ENCODE data around the gene NHLRC2. TPM values are rescaled to one million over a fixed set of nuclear protein-coding genes. Genes with fewer than 3 reads are reported as not detected.
A peak's percentile ranks its signal among the peaks of the same experiment; 100 is the strongest.

The NHLRC2 gene
- total RNA-seq, 2 experiments from 2014 or later: 4.6 TPM

DNA sequence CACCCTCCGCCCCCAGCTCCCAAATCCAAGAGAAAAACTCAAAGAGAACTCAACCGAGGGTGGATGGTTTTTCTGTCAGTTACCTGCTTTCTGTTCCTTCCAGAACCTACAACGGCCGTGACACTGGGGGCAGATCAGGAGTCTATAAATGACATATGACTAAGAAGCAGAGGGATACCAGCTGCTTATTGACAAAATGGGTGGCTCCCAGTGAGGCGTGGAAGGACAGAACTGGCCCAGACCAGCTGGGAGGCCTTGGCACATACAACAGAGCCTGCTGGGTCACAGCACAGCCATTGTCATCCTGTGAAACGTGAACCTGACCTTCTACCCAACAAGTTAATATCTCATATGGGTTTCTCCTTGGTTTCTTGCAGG is 104.9 kb downstream of the NHLRC2 start:
- Histone ChIP-seq H3K36me3 (ENCODE audit: insufficient read depth, low read length) (no peaks in the 10 kb centered on the region), H3K4me3 (ENCODE audit: low read length) (no peak overlapping the region), H3K27ac (ENCODE audit: low read depth in 1 of 2, low read length in 2 of 2) (no peak overlapping the region), H3K4me1 (ENCODE audit: insufficient read depth, low read length) (peaks cover 50% of the 10 kb centered on the region), H3K9me3 (ENCODE audit: control insufficient read depth in 1 of 2, insufficient read depth in 1 of 2, low read length in 2 of 2) (no peaks in the 10 kb centered on the region), H3K27me3 (ENCODE audit: control insufficient read depth in 1 of 2, insufficient read depth in 2 of 2, low read length in 2 of 2) (no peaks in the 10 kb centered on the region)
- no peak for DNase-seq
- Mint-ChIP-seq H3K27ac (no peak overlapping the region), H3K4me3 (no peak overlapping the region), H3K9me3 (no peaks in the 10 kb centered on the region), H3K27me3 (peaks cover 11% of the 10 kb centered on the region), H3K4me1 (ENCODE audit: low read depth) (peaks cover 45% of the 10 kb centered on the region), H3K36me3 (ENCODE audit: low read depth) (no peaks in the 10 kb centered on the region)
- intact Hi-C loops (cut with DNase I, micrococcal nuclease): loop anchor here in 1 of 2 experiments (5.0 kb wide), 1 partner anchor 97 kb away; no protein-coding TSS in a partner anchor
- CTCF ChIA-PET: no interaction called here
- POLR2A ChIA-PET: no interaction called here
- ATAC-seq (ENCODE audit: poor library complexity): no peak
- TF ChIP-seq, protein P1, sequence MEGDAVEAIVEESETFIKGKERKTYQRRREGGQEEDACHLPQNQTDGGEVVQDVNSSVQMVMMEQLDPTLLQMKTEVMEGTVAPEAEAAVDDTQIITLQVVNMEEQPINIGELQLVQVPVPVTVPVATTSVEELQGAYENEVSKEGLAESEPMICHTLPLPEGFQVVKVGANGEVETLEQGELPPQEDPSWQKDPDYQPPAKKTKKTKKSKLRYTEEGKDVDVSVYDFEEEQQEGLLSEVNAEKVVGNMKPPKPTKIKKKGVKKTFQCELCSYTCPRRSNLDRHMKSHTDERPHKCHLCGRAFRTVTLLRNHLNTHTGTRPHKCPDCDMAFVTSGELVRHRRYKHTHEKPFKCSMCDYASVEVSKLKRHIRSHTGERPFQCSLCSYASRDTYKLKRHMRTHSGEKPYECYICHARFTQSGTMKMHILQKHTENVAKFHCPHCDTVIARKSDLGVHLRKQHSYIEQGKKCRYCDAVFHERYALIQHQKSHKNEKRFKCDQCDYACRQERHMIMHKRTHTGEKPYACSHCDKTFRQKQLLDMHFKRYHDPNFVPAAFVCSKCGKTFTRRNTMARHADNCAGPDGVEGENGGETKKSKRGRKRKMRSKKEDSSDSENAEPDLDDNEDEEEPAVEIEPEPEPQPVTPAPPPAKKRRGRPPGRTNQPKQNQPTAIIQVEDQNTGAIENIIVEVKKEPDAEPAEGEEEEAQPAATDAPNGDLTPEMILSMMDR (IDR thresholded peaks at IDR 0.05): no peak

DNA sequence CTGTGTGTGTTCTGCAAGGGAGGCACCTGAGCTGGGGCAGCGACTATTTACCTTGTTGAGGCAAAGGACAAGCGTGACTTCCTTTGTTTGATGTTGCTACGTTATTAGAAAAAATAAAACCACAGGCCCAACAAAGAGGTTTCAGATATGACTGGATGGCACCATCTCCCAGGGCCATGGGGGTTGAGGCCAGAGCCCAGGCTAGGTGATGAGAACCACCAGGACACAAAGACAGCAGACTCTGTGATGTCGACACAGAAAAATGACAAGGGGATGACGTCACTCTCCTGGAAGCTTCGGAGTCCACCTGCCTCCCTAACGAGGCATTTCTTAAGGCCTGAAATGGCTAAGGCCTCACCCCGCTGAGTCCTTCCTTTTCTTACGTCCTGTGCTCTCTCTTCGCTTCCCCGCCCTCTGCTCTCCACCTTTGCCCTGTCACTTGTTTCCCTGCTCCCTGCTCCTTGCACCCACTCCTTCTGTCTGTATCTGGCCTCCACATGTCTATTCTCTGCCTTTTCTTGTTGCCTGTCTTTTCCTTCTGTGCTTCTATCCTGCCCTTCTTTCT is 106.2 kb downstream of the NHLRC2 start:
- intact Hi-C loops (cut with DNase I, micrococcal nuclease): loop anchor here (5.0 to 10.0 kb wide), 4 partner anchors 82 to 276 kb away; partner anchors contain the start of genes ADRB1 (in 1 of the 2), DCLRE1A (in 1 of the 2) and NHLRC2 (in 1 of the 2)
- Histone ChIP-seq H3K27ac (ENCODE audit: low read depth in 1 of 2, low read length in 2 of 2) (peak overlapping the region; percentile 43 to 57), H3K9me3 (ENCODE audit: control insufficient read depth in 1 of 2, insufficient read depth in 1 of 2, low read length in 2 of 2) (no peaks in the 10 kb centered on the region), H3K27me3 (ENCODE audit: control insufficient read depth in 1 of 2, insufficient read depth in 2 of 2, low read length in 2 of 2) (no peaks in the 10 kb centered on the region), H3K4me3 (ENCODE audit: low read length) (peak overlapping the region; percentile 19), H3K36me3 (ENCODE audit: insufficient read depth, low read length) (no peaks in the 10 kb centered on the region), H3K4me1 (ENCODE audit: insufficient read depth, low read length) (peaks cover 50% of the 10 kb centered on the region)
- Mint-ChIP-seq H3K36me3 (ENCODE audit: low read depth) (no peaks in the 10 kb centered on the region), H3K27ac (peak overlapping the region; percentile 84), H3K27me3 (peaks cover 10% of the 10 kb centered on the region), H3K9me3 (no peaks in the 10 kb centered on the region), H3K4me1 (ENCODE audit: low read depth) (peaks cover 45% of the 10 kb centered on the region), H3K4me3 (peak overlapping the region; percentile 60)
- ATAC-seq (ENCODE audit: poor library complexity): peak; percentile 13
- TF ChIP-seq, protein P1 (IDR thresholded peaks at IDR 0.05): no peak
- ChIA-PET CTCF (interaction anchor here (0.5 kb wide), 1 partner anchor 45 kb away, joined by 3 read pairs; no protein-coding TSS in a partner anchor), POLR2A (interaction anchor here (0.7 to 2.1 kb wide), 8 partner anchors 9 to 213 kb away, joined by 3 to 13 read pairs (median 4); partner anchors contain the start of gene CCDC186)
- peak; percentile 2 to 83 (median 37) for DNase-seq

DNA sequence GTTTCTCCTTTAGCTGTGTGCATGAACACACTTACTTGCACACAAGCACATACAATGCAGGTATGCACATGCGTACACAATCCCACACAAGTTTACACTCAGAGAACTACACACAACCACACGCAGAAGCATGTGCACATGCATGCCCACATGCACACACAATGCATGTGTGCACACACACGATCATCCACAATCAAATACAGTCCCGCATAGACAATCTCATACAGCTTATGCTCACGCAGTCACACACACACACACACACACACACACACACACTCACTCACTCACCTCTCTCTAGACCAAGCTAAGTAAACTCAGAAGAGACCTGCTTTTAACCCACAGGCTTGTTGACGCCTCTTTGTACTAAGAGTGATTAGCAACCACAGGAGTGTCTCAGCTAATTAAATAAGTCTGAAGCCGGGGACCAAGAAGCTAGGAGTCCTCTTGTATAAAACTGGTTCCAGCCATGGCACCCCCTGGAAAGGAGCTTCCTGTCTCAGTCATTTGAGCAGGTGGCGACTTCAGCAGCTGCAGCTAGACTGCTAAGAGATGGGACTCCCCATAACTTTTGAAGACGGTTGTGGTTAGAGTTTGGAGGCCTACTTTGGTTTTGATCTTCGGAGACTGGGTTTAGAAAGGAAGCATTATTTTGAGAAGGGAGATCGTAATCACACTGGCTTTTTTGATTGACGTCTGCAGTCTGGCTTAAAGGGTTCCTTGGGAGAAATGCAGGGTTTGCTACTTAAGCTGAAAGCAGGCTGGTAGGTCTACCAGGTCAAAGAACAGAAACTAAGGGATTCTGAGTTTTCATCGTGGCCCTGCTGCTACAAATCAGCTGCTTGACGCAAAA is 106.9 kb downstream of the NHLRC2 start:
- peak overlapping the region; percentile 84 for H3K27ac Mint-ChIP-seq
- DNase-seq (peak; percentile 43 to 95 (median 61)), ATAC-seq (ENCODE audit: poor library complexity) (peak; percentile 86)
- Histone ChIP-seq H3K9me3 (ENCODE audit: control insufficient read depth in 1 of 2, insufficient read depth in 1 of 2, low read length in 2 of 2) (no peaks in the 10 kb centered on the region), H3K36me3 (ENCODE audit: insufficient read depth, low read length) (no peaks in the 10 kb centered on the region), H3K4me3 (ENCODE audit: low read length) (peak overlapping the region; percentile 19), H3K4me1 (ENCODE audit: insufficient read depth, low read length) (peaks cover 50% of the 10 kb centered on the region), H3K27ac (ENCODE audit: low read depth in 1 of 2, low read length in 2 of 2) (peak overlapping the region; percentile 43 to 57), H3K27me3 (ENCODE audit: control insufficient read depth in 1 of 2, insufficient read depth in 2 of 2, low read length in 2 of 2) (no peaks in the 10 kb centered on the region)
- no peaks in the 10 kb centered on the region for H3K36me3 Mint-ChIP-seq (ENCODE audit: low read depth)
- H3K27me3 Mint-ChIP-seq: peaks cover 2% of the 10 kb centered on the region
- H3K4me1 Mint-ChIP-seq (ENCODE audit: low read depth): peaks cover 45% of the 10 kb centered on the region
- TF ChIP-seq, protein P1 (IDR thresholded peaks at IDR 0.05): no peak
- intact Hi-C loops (cut with DNase I, micrococcal nuclease): loop anchor here (5.0 to 10.0 kb wide), 4 partner anchors 81 to 277 kb away; partner anchors contain the start of genes ADRB1 (in 1 of the 2), DCLRE1A (in 1 of the 2) and NHLRC2 (in 1 of the 2)
- ChIA-PET POLR2A (interaction anchor here (0.6 to 2.1 kb wide), 10 partner anchors 10 to 213 kb away, joined by 3 to 13 read pairs (median 3); partner anchors contain the start of genes CCDC186 and DCLRE1A), CTCF (no interaction called here)
- no peaks in the 10 kb centered on the region for H3K9me3 Mint-ChIP-seq
- peak overlapping the region; percentile 60 for H3K4me3 Mint-ChIP-seq
